HG03442 (cell line): ENCODE data around the gene GON4L.
"Not testable (repeated sequence)": the region's sequence is repeated elsewhere in the genome, so short reads cannot be mapped to it uniquely, and the experiment has no call there.

Source experiments
- ATAC-seq: cut with Tn5 transposase; IDR thresholded peaks from one replicate; pipeline ENCODE4 v1.9.1; 2021; ENCODE audit warnings: mild to moderate bottlenecking, moderate library complexity; ENCODE audit not compliant: unreplicated experiment

Gene GON4L

GRCh38 chr1:155872527-155872926 lies 15.5 kb upstream of the GON4L start:
- no peak for ATAC-seq

DNA sequence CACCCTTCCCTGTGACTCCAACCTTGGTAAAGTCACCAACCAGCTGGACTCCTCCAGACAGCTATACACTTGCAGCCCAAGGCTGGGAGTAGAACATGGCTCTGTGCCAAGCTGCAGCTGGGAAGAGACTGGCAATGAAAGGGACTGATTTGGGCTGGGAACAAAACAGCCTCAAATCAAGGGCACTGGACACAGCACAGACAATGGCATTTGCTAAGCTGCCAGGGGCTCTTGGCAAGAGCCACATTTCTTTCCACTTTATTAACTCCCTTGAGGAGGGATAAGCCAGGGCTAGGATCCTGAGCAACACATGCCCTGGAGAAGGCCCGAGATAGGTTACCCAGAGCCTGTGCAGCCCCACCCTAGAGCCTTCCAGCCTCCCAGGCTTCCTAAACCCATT lies 14.4 kb upstream of the GON4L start:
- no peak for ATAC-seq

DNA sequence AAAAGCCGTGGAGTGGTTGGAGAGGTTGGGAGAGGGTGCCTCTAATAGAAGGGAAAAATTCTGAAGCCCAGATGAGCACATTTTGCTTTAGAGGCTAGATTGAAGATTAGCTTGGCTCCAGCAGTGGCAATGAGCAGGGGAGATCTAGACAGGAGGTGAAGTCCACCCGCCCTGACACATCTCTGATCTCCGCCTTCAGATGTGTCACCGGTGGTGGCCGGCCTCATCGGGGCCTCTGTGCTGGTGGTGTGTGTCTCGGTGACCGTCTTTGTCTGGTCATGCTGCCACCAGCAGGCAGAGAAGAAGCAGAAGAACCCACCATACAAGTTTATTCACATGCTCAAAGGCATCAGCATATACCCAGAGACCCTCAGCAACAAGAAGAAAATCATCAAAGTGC lies 10.8 kb upstream of the GON4L start:
- no peak for ATAC-seq

DNA sequence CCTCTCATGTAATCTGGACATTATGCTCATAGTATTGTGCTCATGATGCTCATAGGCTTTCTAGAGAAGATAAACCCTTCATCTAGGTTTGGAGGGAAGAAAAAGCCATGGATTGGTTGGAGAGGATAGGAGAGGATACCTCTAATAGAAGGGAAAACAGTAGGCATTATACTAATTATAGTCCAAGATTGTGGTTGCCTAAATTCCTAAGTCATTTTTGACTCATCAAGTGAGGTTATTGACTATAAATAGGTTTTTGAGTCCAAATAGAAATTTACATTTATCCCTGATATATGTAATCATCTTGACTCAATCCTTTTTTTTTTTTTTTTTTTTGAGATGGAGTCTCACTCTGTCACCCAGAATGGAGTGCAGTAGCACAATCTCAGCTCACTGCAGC lies 7.4 kb upstream of the GON4L start:
- no peak for ATAC-seq

GRCh38 chr1:155861896-155862295 lies 4.9 kb upstream of the GON4L start:
- no peak for ATAC-seq

- no peak for ATAC-seq
Observed at GRCh38 chr1:155860970-155861510, 4.0 kb upstream of the GON4L start.

DNA sequence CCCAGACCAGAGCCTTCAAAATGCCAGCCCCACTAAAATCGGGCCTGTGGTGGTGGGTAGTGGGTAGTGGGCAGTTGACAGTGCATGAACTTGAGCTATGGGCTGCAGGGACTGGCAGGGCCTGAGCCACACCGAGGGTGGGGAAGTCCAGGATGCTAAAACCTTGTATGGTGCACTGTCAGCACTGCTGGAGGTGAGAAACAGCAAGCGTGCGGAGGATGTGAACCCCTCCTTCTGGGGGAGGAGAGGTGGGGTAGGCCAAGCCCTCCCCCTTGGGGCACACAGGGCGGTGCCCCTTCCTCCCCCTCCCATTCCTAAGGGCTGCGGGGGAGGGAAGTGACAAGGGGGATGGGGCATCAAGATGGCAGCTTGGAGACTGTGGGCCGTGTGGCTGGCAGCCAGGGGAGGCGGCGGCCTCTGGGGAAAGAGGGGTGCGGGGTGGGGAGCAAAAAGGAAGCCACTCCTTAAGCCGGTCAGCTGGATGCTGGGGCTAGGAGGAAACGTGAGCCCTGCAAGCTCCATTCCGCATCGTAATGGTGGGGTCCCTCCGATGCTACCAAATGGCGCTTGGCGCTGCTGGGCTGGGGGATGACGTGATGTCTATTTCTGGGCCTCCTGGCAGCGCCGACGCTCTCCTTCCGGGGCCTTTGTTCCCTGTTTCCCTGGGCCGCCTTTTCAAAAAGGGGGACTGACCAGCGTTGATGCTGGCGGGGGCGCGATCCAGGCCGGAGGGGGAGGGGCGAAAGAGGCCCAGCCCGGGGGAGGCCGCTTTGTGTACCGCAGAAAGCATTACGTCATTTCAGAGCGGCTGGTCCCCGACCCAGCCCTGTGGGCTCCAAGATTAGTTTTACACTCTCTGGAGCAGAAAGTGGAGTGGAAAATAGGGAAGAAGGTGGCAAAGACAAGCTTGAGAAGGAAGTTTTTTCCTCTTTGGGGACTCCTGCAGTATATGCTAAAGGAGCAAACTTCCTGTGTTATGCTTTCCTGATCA lies 3.2 kb upstream of the GON4L start:
- ATAC-seq: no peak

DNA sequence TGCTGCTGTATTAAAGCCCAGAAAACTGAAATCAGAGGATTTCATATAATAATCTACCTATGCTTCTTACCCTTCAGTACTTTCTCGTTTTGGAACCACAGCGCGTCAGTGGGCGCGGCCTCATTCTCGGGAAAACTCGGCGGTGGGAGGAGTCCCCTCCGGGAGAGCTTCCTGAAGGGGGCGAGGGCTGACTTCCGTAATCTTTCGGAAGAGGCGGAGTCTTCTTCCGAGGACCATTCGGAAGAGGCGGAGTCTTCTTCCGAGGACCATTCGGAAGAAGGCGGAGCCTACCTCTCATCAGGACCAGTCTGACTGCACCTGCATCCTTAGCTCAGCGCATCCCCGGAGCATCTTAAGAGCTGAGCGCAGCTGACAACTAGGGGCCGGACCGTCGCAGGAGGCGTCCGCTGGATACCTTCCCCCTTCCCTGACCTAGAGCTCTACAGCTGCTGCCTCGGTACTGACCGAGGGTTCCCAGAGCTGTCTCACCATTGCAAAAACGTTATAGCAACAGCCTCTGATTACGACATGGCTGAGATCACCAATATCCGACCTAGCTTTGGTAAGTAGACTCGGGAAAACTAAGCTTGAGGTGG lies 2.3 kb upstream of the GON4L start, which contains the start of gene SYT11:
Gene SYT11 (plus strand): TSS at position 334 of the 596 bp plus-strand sequence. CDS start 195 bp downstream, at position 529.
- ATAC-seq: peak; percentile 69

DNA sequence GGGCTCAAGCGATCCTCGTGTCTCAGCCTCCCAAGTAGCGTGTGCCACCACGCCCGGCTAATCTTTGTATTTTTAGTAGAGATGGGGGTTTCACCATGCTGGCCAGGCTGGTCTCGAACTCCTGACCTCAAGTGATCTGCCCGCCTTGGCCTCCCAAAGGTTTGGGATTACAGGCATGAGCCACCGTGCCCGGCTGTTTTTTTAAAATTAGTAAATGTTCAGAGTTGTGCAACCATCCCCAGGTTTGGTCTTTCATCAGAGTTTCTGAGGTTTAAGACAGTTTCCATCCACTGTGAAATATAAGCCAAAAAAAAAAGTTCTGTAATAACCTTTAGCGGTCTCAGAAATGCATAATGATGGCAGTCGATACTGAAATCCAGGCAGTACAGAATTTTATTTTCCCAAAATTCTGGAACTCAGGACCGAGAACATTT lies 1.8 kb upstream of the GON4L start:
- ATAC-seq: peak; percentile 10

DNA sequence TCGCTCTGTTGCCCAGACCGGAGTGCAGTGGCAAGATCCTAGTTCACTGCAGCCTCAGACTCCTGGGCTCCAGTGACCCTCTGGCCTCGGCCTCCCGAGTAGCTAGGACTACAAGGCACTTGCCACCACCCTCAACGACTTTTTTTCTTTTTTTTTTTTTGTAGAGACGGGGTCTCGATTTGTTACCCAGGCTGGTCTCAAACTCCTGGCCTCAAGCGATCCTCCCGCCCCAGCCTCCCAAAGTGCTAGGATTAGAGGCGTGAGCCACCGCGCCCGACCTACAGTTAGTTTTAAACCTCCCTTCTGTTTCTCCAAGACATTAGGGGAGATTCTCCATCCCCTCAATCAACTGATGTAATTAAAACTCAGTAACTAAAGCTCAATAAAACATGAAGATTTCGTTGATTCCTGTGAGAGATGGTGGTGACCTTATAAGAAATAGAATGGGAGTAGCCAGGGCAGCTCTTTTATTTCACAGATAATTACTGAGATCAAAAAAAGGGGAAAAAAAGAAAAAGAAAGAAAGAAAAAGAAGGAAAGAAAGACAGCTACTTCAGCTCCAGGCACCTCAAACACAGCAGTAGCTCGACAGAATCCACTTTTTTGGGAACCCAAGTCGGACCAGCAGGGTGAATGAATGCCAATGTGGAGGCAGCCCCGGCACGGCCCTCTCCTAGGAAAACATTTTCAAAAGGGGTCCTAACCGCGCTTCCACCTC lies 598 bp downstream of the GON4L start:
- no peak for ATAC-seq

DNA sequence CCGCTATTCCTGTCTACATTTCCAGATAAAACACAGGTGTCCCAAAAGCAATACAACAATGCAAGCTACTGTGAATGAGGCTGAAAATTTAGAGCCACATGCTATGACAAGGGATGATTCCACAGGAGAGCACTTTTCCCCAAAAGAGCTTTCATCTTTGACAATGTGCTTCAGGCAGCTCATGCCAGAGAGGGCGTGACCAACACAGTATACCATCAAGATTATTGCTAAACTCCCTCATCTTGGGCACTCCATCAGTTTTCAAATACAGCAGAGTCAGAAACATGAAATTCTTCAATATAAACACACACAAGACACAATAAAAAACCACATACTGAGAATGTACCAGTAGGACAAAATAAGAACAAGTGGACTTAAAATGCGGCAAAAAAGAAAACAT lies 6.7 kb downstream of the GON4L start:
- ATAC-seq: no peak

GRCh38 chr1:155847823-155848529 lies 9.0 kb downstream of the GON4L start:
- no peak for ATAC-seq

GRCh38 chr1:155844860-155845421 lies 12.1 kb downstream of the GON4L start:
- no peak for ATAC-seq

DNA sequence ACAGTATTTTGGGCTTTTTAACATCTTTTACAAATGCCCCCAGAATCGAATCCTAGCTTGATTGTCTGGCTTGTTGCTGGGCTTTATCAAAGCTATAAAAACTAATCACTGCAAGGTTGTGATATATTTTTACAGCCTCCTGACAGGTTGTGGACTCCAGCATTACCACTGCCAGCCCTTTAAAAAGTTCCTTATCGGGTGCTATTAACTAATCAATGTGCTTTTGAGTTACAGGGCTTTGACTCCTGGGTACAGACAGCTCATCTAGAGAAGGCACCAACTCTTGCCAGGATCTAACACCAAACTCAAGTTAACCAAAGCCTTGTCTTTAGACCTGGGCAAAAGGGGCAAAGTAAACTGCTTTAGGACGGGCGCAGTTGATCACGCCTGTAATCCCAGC lies 16.6 kb downstream of the GON4L start:
- no peak for ATAC-seq

DNA sequence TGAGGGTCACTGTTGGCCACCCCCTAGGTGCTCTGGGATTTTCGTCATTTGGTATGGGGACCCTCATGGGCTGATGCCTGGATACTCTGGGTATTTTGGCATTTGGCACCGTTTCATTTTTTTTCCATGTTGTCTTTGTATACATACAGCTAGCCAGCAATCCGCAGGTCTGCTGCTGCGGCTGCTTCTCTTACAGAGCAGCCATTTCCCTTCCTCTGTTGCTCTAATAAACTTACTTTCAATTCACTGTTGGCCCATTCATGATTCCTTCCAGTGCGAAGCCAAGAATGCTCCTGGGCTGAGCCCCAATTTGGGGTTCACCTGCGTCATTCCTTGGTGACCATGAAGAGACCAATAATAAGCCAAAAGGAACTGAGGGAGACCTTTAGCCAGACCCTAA lies 21.5 kb downstream of the GON4L start:
- no peak for ATAC-seq

DNA sequence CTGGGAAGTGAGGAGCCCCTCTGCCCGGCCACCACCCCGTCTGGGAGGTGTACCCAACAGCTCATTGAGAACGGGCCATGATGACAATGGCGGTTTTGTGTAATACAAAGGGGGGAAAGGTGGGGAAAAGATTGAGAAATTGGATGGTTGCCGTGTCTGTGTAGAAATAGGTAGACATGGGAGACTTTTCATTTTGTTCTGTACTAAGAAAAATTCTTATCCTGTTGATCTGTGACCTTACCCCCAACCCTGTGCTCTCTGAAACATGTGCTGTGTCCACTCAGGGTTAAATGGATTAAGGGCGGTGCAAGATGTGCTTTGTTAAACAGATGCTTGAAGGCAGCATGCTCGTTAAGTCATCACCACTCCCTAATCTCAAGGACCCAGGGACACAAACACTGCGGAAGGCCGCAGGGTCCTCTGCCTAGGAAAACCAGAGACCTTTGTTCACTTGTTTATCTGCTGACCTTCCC lies 22.1 kb downstream of the GON4L start:
- ATAC-seq: not testable (repeated sequence)

DNA sequence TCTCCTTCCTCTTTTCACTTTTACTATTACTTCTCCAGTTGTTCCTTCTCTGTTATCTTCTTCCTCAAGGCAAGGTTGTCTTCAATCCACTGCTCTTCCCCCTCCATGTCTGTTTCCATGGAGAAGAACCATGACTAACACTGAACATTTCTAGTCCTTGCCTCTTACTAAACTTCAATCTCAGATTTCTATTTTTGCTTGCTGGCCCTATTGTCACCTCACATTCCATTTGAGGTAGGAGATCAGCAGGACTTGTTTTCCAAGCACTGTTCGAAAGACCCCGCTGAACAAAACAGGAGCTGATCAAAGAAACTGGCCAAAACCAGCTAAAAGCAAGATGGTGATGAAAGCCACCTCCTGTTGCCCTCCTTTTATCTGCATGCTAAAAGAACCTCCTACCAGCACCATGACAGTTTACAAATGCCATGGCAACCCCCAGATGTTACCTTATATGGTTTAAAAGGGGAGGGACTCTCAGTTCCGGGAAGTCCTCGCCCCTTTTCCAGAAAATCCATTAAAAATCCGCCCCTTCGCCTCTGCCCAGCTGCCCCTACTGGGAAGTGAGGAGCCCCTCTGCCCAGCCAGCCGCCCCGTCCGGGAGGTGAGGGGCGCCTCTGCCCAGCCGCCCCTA lies 22.6 kb downstream of the GON4L start:
- no peak for ATAC-seq

DNA sequence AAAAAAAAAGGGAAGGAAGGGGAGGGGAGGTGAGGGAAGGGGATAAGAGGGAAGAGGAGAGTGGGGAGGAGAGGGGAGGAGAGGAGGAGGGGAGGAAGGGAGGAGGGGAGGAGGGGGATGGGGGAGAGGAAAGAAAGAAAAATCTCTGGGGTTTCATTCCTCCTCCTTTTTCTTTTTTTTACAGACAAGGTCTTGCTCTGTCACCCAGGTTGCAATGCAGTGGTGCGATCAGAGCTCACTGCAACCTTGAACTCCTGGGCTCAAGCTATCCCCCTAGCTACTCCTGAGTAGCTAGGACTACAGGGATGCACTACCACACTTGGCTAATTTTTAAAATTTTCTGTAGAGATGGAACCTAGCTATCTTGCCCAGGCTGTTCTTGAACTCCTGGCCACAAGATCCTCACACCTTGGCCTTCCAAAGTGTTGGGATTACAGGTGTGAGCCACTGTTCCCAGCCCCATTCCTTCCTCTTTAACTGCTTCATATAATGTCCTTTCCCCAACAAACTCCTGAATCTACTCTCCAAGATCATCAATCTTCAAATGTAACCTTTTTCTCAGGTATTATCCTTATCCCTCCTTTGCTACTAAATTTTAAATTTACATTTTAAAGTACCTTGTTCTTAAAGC lies 23.2 kb downstream of the GON4L start:
- ATAC-seq: no peak

- no peak for ATAC-seq
Observed at GRCh38 chr1:155831279-155831976, 25.6 kb downstream of the GON4L start.
